Measurements from ENCODE around the gene KCNJ11.

Gene KCNJ11

DNA sequence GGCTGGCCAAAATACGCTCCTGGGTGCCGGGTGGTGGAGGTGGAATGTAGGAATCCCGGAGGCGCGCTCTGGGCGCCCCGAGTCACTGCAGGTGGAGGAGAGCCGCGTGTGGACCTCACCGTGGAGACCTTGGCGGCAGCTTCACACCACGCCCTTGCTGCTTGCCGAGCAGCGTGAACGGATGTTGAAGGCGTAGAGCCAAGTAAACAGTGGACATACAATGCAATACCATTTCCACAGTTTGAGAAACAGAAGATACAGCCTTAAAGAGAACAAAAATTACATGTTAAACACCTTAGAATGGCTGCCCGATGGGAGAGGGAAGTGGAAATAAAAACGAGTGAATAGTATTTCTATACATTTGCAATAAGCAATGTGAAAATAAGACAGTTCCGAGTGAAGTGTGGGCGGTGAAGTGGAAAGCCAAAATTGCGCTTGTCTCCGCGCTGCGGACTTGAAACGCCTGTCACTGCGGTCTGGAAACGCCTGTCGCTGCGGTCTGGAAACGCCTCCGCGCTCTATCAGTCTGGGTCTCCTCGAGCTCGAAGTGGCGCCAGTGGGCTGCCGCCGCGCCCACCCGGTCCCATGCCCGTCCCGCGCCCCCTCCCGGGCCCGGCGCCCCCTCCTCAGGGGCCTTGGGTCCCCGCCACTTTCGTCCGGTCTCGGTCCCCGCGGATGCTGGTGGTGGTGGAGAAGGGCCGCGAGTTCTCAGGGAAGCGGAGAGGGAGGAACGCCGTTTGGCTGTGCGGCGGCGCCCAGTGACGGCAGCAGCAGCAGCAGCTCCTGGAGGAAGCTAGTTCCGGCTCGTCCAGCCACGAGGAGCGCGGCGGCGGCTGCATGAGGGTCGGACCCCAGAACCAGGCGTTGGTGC is 35.3 kb downstream of the KCNJ11 start:
- peak overlapping the region; percentile 65 for H3K4me3 ChIP-seq (ENCODE audit: low read depth, low read length)
- peak; percentile 50 for DNase-seq (ENCODE audit: low read depth)
- TF ChIP-seq, protein P1, sequence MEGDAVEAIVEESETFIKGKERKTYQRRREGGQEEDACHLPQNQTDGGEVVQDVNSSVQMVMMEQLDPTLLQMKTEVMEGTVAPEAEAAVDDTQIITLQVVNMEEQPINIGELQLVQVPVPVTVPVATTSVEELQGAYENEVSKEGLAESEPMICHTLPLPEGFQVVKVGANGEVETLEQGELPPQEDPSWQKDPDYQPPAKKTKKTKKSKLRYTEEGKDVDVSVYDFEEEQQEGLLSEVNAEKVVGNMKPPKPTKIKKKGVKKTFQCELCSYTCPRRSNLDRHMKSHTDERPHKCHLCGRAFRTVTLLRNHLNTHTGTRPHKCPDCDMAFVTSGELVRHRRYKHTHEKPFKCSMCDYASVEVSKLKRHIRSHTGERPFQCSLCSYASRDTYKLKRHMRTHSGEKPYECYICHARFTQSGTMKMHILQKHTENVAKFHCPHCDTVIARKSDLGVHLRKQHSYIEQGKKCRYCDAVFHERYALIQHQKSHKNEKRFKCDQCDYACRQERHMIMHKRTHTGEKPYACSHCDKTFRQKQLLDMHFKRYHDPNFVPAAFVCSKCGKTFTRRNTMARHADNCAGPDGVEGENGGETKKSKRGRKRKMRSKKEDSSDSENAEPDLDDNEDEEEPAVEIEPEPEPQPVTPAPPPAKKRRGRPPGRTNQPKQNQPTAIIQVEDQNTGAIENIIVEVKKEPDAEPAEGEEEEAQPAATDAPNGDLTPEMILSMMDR (IDR thresholded peaks at IDR 0.05; ENCODE audit: insufficient read depth, low read depth, low read length, missing control alignments): no peak

GRCh38 chr11:17351510-17352176 is 36.8 kb downstream of the KCNJ11 start, which contains the start of gene NCR3LG1:
Gene NCR3LG1 (plus strand): TSS chr11:17351800. CDS start chr11:17351970, 170 bp downstream.
- H3K4me3 ChIP-seq (ENCODE audit: low read depth, low read length): peak within 1 kb of the TSS; percentile 65
- TF ChIP-seq, protein P1 (IDR thresholded peaks at IDR 0.05; ENCODE audit: insufficient read depth, low read depth, low read length, missing control alignments): no peak
- DNase-seq (ENCODE audit: low read depth): peak; percentile 23

DNA sequence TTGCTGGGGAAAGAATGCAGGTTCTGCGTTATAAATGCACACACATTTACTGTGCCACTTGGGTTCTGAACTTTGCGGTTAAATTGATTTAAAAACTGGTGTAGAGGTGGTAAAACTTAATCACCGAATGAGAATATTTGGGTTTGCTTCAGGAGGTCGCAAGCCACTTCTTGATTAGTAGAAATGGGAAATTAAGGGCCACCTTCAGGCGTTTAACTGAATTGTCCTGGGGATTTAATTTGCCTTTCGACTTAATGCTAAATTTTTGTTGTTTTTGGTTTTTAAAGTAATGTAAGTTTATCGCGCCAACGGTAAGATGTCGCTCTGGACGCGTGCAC is 37.3 kb downstream of the KCNJ11 start:
- H3K4me3 ChIP-seq (ENCODE audit: low read depth, low read length): no peak overlapping the region
- TF ChIP-seq, protein P1 (IDR thresholded peaks at IDR 0.05; ENCODE audit: insufficient read depth, low read depth, low read length, missing control alignments): no peak
- no peak for DNase-seq (ENCODE audit: low read depth)

GRCh38 chr11:17350455-17351171 is 37.8 kb downstream of the KCNJ11 start:
- DNase-seq (ENCODE audit: low read depth): no peak
- TF ChIP-seq, protein P1 (IDR thresholded peaks at IDR 0.05; ENCODE audit: insufficient read depth, low read depth, low read length, missing control alignments): no peak
- H3K4me3 ChIP-seq (ENCODE audit: low read depth, low read length): no peak overlapping the region

DNA sequence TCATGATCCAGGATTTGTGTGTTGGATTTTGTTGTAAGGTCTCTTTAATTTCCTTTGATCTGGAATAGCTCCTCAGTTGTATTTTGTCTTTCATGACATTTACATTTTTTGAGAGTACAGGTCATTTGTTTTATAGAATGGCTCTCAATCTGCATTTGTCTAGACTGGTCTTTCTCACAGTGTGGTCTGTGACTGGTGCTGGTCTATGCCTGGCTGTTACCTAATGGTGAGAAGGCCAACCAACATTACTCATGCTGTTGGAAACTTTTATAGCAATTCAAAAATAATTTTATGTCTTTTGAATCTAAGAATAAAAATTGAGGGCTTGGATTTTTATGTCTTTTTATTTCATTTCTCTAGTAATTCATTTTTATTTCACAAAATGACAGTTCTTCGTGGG is 40.8 kb downstream of the KCNJ11 start:
- H3K4me3 ChIP-seq (ENCODE audit: low read depth, low read length): no peak overlapping the region
- TF ChIP-seq, protein P1 (IDR thresholded peaks at IDR 0.05; ENCODE audit: insufficient read depth, low read depth, low read length, missing control alignments): no peak
- no peak for DNase-seq (ENCODE audit: low read depth)

- no peak for DNase-seq (ENCODE audit: low read depth)
- no peak overlapping the region for H3K4me3 ChIP-seq (ENCODE audit: low read depth, low read length)
- TF ChIP-seq, protein P1 (IDR thresholded peaks at IDR 0.05; ENCODE audit: insufficient read depth, low read depth, low read length, missing control alignments): no peak
These were observed 44.6 kb downstream of the KCNJ11 start for GRCh38 chr11:17343907-17344306.

All from GM12865 (cell line).